Activated T-cell treated with anti-CD3 and anti-CD28 coated beads, Interleukin-2, amount 50 U/mL, for 24 hours (primary cell): ENCODE data around the gene LY6G6F.

Experiments
- DNase-seq: peaks from one replicate; pipeline ENCODE4 v3.0.0-alpha.2; 2020
- H3K27ac Mint-ChIP-seq: 2 replicates; pipeline ENCODE4 v1.8.0; 2020; ENCODE audit warnings: mild to moderate bottlenecking, mixed read lengths
- H3K27me3 Mint-ChIP-seq: 2 replicates; pipeline ENCODE4 v1.8.0; 2020; ENCODE audit warnings: mixed read lengths
- H3K36me3 Mint-ChIP-seq: 2 replicates; pipeline ENCODE4 v1.8.0; 2020; ENCODE audit warnings: low read depth, mixed read lengths
- H3K4me1 Mint-ChIP-seq: 2 replicates; pipeline ENCODE4 v1.8.0; 2020; ENCODE audit warnings: low read depth, mixed read lengths
- H3K4me3 Mint-ChIP-seq: 2 replicates; pipeline ENCODE4 v1.8.0; 2020; ENCODE audit warnings: mild to moderate bottlenecking, moderate library complexity, mixed read lengths
- H3K9me3 Mint-ChIP-seq: 2 replicates; pipeline ENCODE4 v1.8.0; 2020; ENCODE audit warnings: mixed read lengths

Gene LY6G6F

GRCh38 chr6:31732029-31732428 lies 25.4 kb downstream of the LY6G6F start:
- Mint-ChIP-seq H3K9me3 (no peaks in the 10 kb centered on the region), H3K4me1 (peaks cover 63% of the 10 kb centered on the region), H3K27ac (peak overlapping the region; percentile 44), H3K27me3 (no peaks in the 10 kb centered on the region), H3K4me3 (no peak overlapping the region), H3K36me3 (peaks cover 81% of the 10 kb centered on the region)
- no peak for DNase-seq

- peaks cover 65% of the 10 kb centered on the region for H3K4me1 Mint-ChIP-seq
- no peaks in the 10 kb centered on the region for H3K27me3 Mint-ChIP-seq
- DNase-seq: no peak
- H3K4me3 Mint-ChIP-seq: peak overlapping the region; percentile 98
- no peaks in the 10 kb centered on the region for H3K9me3 Mint-ChIP-seq
- H3K36me3 Mint-ChIP-seq: peaks cover 72% of the 10 kb centered on the region
- peak overlapping the region; percentile 96 for H3K27ac Mint-ChIP-seq
Observed at GRCh38 chr6:31733734-31734133, 27.1 kb downstream of the LY6G6F start.

DNA sequence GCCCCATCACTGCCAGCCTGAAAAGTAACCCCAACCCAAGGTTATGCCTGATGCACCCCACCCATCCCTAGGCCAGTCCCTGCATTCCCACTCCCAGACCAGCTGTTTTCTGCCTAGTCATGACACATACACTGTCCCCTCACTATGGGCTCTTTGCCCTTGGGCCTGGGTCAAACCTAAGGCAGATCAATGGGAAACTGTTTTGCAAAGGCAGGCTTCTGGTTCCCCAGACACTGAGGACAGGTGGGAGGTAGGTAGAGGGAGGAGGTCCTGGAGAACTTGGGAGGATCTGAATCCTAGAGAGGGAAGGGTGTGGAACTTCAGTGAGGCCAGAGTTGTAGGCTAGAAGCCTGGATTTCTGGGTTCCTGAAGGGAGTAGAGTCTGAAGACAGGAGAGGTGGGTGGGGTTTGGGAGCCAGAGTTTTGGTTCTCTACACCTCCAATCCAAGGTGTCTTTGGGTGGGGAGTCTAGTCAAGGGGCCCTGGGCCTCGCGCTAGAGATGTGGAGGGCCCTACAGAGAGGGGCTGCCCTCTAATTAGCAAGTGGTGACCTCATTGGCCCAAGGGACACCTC lies 27.7 kb downstream of the LY6G6F start:
- H3K27ac Mint-ChIP-seq: peak overlapping the region; percentile 96
- no peak for DNase-seq
- H3K4me3 Mint-ChIP-seq: peak overlapping the region; percentile 98
- no peaks in the 10 kb centered on the region for H3K9me3 Mint-ChIP-seq
- peaks cover 68% of the 10 kb centered on the region for H3K36me3 Mint-ChIP-seq
- H3K27me3 Mint-ChIP-seq: no peaks in the 10 kb centered on the region
- H3K4me1 Mint-ChIP-seq: peaks cover 65% of the 10 kb centered on the region

DNA sequence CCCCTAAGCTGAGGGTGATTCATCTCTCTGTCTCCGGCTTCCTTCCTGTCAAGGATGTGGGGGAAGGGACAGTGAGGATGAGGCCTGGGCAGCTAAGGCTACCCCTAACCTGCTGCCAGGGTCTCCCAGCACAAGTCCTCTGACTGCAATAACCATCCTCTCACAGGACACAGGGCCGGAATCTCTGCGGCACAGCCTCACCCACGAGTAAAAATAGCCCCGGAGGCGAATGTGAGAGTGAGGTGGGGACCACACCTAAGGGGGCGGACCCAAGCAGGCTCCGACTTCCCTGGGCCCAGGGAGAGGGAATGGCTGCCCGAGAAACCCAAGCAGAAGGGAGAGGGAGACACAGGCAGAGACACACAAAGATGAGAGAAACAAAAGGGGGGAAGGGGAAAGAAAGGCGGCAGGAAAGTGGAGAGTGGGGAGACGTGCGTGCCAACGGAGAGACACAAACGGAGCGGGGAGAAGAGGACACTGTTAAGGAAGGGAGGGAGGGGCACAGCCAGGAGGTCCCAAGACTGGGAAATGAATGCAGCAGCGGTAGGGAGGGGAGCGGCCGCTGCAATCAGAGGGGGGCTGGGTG lies 28.2 kb downstream of the LY6G6F start:
- Mint-ChIP-seq H3K4me3 (peak overlapping the region; percentile 98), H3K27ac (peak overlapping the region; percentile 96), H3K36me3 (peaks cover 66% of the 10 kb centered on the region), H3K4me1 (peaks cover 67% of the 10 kb centered on the region), H3K9me3 (no peaks in the 10 kb centered on the region), H3K27me3 (no peaks in the 10 kb centered on the region)
- peak; percentile 70 for DNase-seq

DNA sequence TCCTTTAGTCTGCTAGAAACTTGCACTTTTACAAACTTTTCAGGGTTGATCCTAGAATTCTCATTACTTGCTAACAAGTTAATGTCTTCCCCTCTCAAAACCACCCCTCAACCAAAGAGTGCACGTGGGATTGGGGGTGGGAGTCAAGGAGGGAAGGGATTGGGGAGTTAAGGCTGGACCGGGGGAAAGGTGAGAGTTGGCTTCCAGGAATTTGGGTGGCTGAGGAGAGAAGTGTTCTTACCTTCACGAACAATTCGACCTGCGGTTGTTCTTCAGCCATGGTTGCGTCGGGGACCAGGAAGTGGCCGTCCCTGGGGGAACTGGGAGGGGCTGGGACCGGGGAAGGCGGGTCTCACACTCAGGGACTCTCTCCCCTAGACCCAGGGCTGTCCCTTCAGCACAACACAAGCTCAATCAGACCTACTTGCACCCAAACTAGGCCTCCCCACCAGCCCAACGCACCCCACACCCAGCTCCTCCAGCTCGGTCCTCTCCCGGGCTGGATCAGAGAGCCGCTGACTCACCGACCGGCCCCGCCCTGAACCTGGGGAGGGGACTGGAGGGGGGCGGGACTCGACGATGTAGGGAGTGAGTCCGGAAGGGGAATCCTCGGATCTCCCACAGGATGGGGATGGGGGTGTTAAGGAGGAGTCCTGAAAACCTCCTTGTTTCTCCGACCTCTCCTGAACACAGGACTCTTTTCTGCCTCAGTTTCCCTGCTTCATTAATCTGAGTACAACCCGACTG lies 29.5 kb downstream of the LY6G6F start, which contains the start of gene CLIC1:
Gene CLIC1, minus strand, starts transcription at position 510 of the 747 bp plus-strand sequence. Its CDS starts 230 bp downstream, at position 280.
- Mint-ChIP-seq H3K36me3 (peaks cover 66% of the 10 kb centered on the region), H3K4me3 (peak within 1 kb of the TSS; percentile 98), H3K9me3 (no peaks in the 10 kb centered on the region), H3K27me3 (no peaks in the 10 kb centered on the region), H3K4me1 (peaks cover 64% of the 10 kb centered on the region), H3K27ac (peak within 1 kb of the TSS; percentile 96)
- DNase-seq: peak; percentile 87

GRCh38 chr6:31736768-31737314 lies 30.2 kb downstream of the LY6G6F start:
- H3K36me3 Mint-ChIP-seq: peaks cover 66% of the 10 kb centered on the region
- no peaks in the 10 kb centered on the region for H3K27me3 Mint-ChIP-seq
- H3K9me3 Mint-ChIP-seq: no peaks in the 10 kb centered on the region
- DNase-seq: no peak
- peaks cover 71% of the 10 kb centered on the region for H3K4me1 Mint-ChIP-seq
- peak overlapping the region; percentile 96 for H3K27ac Mint-ChIP-seq
- peak overlapping the region; percentile 98 for H3K4me3 Mint-ChIP-seq

DNA sequence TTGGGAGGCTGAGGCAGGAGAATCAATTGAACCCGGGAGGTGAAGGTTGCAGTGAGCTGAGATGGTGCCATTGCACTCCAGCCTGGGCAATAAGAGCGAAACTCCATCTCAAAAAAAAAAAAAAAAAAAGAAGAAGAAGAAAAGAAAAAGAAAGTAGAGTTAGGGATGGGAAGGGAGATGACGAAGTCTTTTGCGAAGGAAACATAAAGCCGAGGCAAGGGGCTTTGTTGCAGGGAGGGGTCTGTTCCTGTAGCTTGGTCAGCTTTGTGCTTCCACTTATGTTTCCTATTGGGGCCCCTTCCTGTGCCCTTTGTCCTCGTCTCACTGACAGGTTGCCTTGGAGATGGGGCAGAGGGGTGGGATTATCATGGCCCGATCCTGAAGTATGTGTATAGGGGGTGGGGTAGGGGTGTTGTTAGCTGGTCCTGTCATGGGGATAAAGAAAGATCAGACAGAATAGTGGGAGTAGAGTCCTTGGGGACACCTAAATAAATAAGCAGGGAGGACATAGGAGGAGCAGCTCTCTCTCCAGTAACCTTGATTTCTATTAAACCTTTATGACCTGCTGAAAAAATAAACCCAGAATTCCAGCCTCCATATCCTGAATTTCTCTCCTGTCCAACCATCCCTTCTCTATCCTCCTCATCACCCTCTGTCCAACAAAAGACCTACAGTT lies 30.8 kb downstream of the LY6G6F start:
- no peak for DNase-seq
- Mint-ChIP-seq H3K4me3 (peak overlapping the region; percentile 98), H3K27ac (peak overlapping the region; percentile 96), H3K27me3 (no peaks in the 10 kb centered on the region), H3K4me1 (peaks cover 67% of the 10 kb centered on the region), H3K9me3 (no peaks in the 10 kb centered on the region), H3K36me3 (peaks cover 66% of the 10 kb centered on the region)

DNA sequence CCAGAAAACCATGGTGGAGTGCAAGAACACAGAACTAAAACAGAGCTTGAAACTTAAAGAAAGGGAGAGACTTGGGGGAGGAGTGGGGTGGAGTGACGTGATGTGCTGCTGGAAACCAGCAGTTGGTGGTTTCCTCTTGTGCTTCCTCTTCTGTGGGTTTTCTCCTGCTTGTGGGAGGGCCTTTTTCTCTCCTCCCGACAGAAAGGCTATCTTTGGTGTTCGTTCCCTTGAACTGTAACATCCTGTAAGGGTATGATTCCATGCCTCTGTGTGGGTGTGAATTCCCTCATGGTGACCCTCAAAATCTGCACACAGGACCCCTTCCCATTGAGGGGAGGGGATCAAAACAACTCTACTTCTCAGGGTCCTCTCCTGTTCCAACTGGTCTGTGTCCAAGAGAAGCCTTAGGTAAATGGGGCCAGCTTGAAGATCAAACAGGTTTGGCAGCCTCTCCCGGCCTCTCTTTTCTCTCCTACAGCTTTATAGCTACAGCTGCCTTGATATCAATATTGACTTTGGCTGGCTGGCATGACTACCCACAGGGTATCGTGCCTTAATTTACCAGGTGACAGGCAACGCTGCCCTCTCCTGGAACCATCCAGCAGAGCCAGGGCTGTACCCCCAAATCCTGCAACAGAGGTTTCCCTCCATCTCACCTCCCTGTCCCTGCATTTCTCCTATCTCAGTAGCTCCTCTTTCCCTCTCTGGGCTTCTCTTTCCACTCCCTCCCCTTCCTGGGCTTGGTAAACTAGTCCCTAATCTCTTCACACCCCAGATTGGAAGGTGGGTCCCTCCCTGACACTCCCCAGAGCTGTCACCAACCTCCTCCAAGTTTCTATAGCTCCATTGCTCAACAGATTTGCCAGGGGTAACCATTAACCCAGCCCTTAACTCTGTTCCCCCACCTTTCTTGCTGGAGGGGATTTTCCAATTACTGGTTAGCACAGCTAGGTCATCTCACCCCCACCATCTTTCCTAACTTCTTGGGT lies 31.6 kb downstream of the LY6G6F start:
- Mint-ChIP-seq H3K27me3 (no peaks in the 10 kb centered on the region), H3K27ac (peak overlapping the region; percentile 96), H3K36me3 (peaks cover 66% of the 10 kb centered on the region), H3K4me1 (peaks cover 65% of the 10 kb centered on the region), H3K4me3 (peak overlapping the region; percentile 98), H3K9me3 (no peaks in the 10 kb centered on the region)
- DNase-seq: peak; percentile 54

DNA sequence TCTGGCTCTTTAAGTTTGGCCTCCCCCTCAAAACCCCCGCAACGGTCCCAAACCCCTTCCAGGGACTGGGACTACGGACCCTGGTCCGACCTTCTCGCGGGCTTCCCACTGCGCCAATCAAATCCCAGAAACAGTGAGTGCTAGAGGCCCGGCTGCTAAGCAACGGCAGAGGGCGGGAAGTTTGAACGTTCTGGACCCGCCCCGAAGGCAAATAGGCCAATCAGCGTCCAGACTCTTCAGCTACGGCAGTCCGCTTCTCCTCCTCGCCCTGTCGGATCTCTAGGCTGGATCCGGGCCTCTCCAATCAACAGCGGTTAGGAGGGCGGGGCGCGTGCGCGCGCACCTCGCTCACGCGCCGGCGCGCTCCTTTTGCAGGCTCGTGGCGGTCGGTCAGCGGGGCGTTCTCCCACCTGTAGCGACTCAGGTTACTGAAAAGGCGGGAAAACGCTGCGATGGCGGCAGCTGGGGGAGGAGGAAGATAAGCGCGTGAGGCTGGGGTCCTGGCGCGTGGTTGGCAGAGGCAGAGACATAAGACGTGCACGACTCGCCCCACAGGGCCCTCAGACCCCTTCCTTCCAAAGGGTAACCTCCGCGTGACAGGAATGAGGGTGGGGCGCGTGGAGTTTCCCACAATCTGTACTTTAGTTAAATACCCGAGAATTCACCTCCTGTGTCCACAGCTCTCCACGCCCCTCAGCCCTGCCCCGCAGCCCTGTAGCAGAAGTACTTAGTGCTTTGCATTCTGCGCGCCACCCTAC lies 33.2 kb downstream of the LY6G6F start, which contains the start of gene MSH5:
Gene MSH5, plus strand, starts transcription at position 367 of the 758 bp plus-strand sequence. CDS start 462 bp downstream, outside the sequence.
- H3K9me3 Mint-ChIP-seq: no peaks in the 10 kb centered on the region
- H3K36me3 Mint-ChIP-seq: peaks cover 64% of the 10 kb centered on the region
- H3K27ac Mint-ChIP-seq: peak within 1 kb of the TSS; percentile 96
- no peaks in the 10 kb centered on the region for H3K27me3 Mint-ChIP-seq
- DNase-seq: peak; percentile 96
- peak within 1 kb of the TSS; percentile 98 for H3K4me3 Mint-ChIP-seq
- H3K4me1 Mint-ChIP-seq: peaks cover 52% of the 10 kb centered on the region

DNA sequence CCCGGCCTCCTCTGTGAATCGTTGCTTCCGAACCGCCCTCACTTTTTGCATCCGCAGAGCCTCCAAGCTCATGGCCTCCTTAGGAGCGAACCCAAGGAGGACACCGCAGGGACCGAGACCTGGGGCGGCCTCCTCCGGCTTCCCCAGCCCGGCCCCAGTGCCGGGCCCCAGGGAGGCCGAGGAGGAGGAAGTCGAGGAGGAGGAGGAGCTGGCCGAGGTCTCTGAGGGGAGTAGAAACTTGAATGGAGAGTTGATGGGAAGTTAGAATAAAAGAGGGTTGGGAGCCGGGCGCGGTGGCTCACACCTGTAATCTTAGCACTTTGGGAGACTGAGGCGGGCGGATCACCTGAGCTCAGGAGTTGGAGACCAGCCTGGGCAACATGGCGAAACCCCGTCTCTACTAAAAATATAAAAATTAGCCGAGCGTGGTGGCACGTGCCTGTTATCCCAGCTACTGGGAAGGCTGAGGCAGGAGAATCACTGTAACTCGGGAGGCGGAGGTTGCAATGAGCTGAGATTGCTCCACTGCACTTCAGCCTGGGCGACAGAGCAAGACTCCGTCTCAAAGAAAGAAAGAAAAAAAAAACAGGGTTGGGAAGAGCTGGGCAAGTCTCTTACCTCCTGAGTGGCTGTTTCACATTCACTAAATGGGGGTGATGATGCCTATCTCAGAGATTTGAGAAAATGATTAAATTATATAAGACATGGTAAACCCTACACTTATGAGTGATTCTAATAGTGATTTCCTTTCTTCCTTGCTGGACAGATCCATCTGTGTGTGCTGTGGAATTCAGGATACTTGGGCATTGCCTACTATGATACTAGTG lies 33.9 kb downstream of the LY6G6F start:
- Mint-ChIP-seq H3K27ac (peak overlapping the region; percentile 96), H3K9me3 (no peaks in the 10 kb centered on the region), H3K4me1 (peaks cover 52% of the 10 kb centered on the region), H3K27me3 (no peaks in the 10 kb centered on the region), H3K36me3 (peaks cover 63% of the 10 kb centered on the region), H3K4me3 (peak overlapping the region; percentile 95)
- DNase-seq: no peak

DNA sequence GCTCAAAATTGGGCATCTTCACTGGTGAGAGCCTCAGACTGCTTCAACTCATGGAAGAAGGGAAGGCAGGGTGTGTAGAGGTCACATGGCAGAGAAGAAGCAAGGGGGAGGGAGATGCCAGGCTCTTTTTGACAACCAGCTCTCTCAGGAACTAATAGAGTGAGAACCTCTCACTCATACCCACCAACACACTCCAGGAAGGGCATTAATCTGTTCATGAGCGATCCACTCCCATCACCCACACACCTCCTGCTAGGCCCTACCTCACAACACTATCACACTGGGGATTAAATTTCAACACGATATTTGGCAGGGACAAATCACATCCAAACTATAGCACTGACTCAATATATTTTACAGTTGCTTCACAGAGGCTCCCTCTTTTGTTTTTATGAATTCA lies 35.1 kb downstream of the LY6G6F start:
- Mint-ChIP-seq H3K27ac (peak overlapping the region; percentile 50), H3K27me3 (no peaks in the 10 kb centered on the region), H3K36me3 (peaks cover 65% of the 10 kb centered on the region), H3K4me3 (peak overlapping the region; percentile 95), H3K9me3 (no peaks in the 10 kb centered on the region), H3K4me1 (peaks cover 47% of the 10 kb centered on the region)
- no peak for DNase-seq

GRCh38 chr6:31742894-31743293 lies 36.2 kb downstream of the LY6G6F start:
- H3K9me3 Mint-ChIP-seq: no peaks in the 10 kb centered on the region
- H3K36me3 Mint-ChIP-seq: peaks cover 76% of the 10 kb centered on the region
- peak overlapping the region; percentile 35 for H3K27ac Mint-ChIP-seq
- no peak for DNase-seq
- no peak overlapping the region for H3K4me3 Mint-ChIP-seq
- H3K27me3 Mint-ChIP-seq: no peaks in the 10 kb centered on the region
- peaks cover 36% of the 10 kb centered on the region for H3K4me1 Mint-ChIP-seq
